ENCODE results near the gene OR1E2. TPM values are rescaled to one million over a fixed set of nuclear protein-coding genes. Genes with fewer than 3 reads are reported as not detected.
"Not testable (repeated sequence)": the region's sequence is repeated elsewhere in the genome, so short reads cannot be mapped to it uniquely, and the experiment has no call there.

The OR1E2 gene
- total and polyA plus RNA-seq, 9 donors = not detected

GRCh38 chr17:3400055-3400454 is 33.6 kb downstream of the OR1E2 start:
- 54% methylated on average over 3 of the region's 6 CpGs for WGBS (ENCODE audit: insufficient coverage)
- Histone ChIP-seq H3K27ac (ENCODE audit: low read length) (no peak overlapping the region), H3K9me3 (replicated peaks; ENCODE audit: control insufficient read depth, low read depth, low read length) (no peaks in the 10 kb centered on the region), H3K36me3 (ENCODE audit: control insufficient read depth, insufficient read depth, low read length) (no peaks in the 10 kb centered on the region), H3K4me1 (ENCODE audit: control insufficient read depth, insufficient read depth, low read length) (no peaks in the 10 kb centered on the region), H3K27me3 (ENCODE audit: control insufficient read depth, insufficient read depth, low read length) (no peaks in the 10 kb centered on the region), H3K4me3 (ENCODE audit: low read length) (no peak overlapping the region)
- DNase-seq = peak; percentile 8

- no peaks in the 10 kb centered on the region for H3K9me3 ChIP-seq (replicated peaks; ENCODE audit: control insufficient read depth, low read depth, low read length)
- DNase-seq = no peak
- H3K4me3 ChIP-seq (ENCODE audit: low read length) = no peak within 1 kb of the TSS
- no CpG with 5 or more reads among the region's 1 CpG for WGBS (ENCODE audit: insufficient coverage)
- H3K27me3 ChIP-seq (ENCODE audit: control insufficient read depth, insufficient read depth, low read length) = no peaks in the 10 kb centered on the region
- no peak within 1 kb of the TSS for H3K27ac ChIP-seq (ENCODE audit: low read length)
- no peaks in the 10 kb centered on the region for H3K36me3 ChIP-seq (ENCODE audit: control insufficient read depth, insufficient read depth, low read length)
- H3K4me1 ChIP-seq (ENCODE audit: control insufficient read depth, insufficient read depth, low read length) = no peaks in the 10 kb centered on the region
Observed at GRCh38 chr17:3398310-3398709, 35.3 kb downstream of the OR1E2 start, which contains the start of gene OR1E1. TSS of gene OR1E1 (minus strand) at chr17:3398410. CDS start at chr17:3398410, 0 bp downstream.

GRCh38 chr17:3397801-3398200 is 35.8 kb downstream of the OR1E2 start:
- H3K27ac ChIP-seq (ENCODE audit: low read length); H3K9me3 ChIP-seq (replicated peaks; ENCODE audit: control insufficient read depth, low read depth, low read length); H3K27me3 ChIP-seq (ENCODE audit: control insufficient read depth, insufficient read depth, low read length); H3K4me3 ChIP-seq (ENCODE audit: low read length); H3K36me3 ChIP-seq (ENCODE audit: control insufficient read depth, insufficient read depth, low read length); H3K4me1 ChIP-seq (ENCODE audit: control insufficient read depth, insufficient read depth, low read length): not testable (repeated sequence)
- WGBS (ENCODE audit: insufficient coverage) = 22% methylated on average over 4 of the region's 7 CpGs
- peak; percentile 2 for DNase-seq

- Histone ChIP-seq H3K9me3 (replicated peaks; ENCODE audit: control insufficient read depth, low read depth, low read length) (no peaks in the 10 kb centered on the region), H3K4me1 (ENCODE audit: control insufficient read depth, insufficient read depth, low read length) (no peaks in the 10 kb centered on the region), H3K27ac (ENCODE audit: low read length) (no peak overlapping the region), H3K27me3 (ENCODE audit: control insufficient read depth, insufficient read depth, low read length) (peaks cover 14% of the 10 kb centered on the region), H3K36me3 (ENCODE audit: control insufficient read depth, insufficient read depth, low read length) (no peaks in the 10 kb centered on the region), H3K4me3 (ENCODE audit: low read length) (no peak overlapping the region)
- DNase-seq = no peak
- WGBS (ENCODE audit: insufficient coverage) = 13% methylated on average over 1 of the region's 4 CpGs
Observed at GRCh38 chr17:3389791-3390190, 43.9 kb downstream of the OR1E2 start.

- Histone ChIP-seq H3K27me3 (ENCODE audit: control insufficient read depth, insufficient read depth, low read length) (peaks cover 14% of the 10 kb centered on the region), H3K4me1 (ENCODE audit: control insufficient read depth, insufficient read depth, low read length) (no peaks in the 10 kb centered on the region), H3K27ac (ENCODE audit: low read length) (no peak within 1 kb of the TSS), H3K9me3 (replicated peaks; ENCODE audit: control insufficient read depth, low read depth, low read length) (no peaks in the 10 kb centered on the region), H3K36me3 (ENCODE audit: control insufficient read depth, insufficient read depth, low read length) (no peaks in the 10 kb centered on the region), H3K4me3 (ENCODE audit: low read length) (no peak within 1 kb of the TSS)
- WGBS (ENCODE audit: insufficient coverage) = 25% methylated on average over 89 of the region's 92 CpGs
- DNase-seq = no peak
Observed at GRCh38 chr17:3385869-3386816, 47.5 kb downstream of the OR1E2 start, which contains the start of gene OR3A2. TSS of gene OR3A2 (minus strand) at chr17:3386308.

Other genes with a start within 250 kb of the OR1E2 start
- gene OR1A2, start 236.3 kb downstream of the OR1E2 start, total RNA-seq = not detected
- gene OR1A2, start 236.3 kb downstream of the OR1E2 start, polyA plus RNA-seq (ENCODE audit: insufficient read depth in 1 of 8, insufficient read length in 8 of 8, low replicate concordance in 1 of 8) = not detected
- gene OR1A1, start 226.2 kb downstream of the OR1E2 start, total RNA-seq = not detected
- gene OR1A1, start 226.2 kb downstream of the OR1E2 start, polyA plus RNA-seq (ENCODE audit: insufficient read depth in 1 of 8, insufficient read length in 8 of 8, low replicate concordance in 1 of 8) = under 1 TPM in 1 of 8 donors, not detected in 7; 0.10 TPM
- not detected for gene OR3A1, start 135.5 kb downstream of the OR1E2 start, total RNA-seq
- gene OR3A1, start 135.5 kb downstream of the OR1E2 start, polyA plus RNA-seq (ENCODE audit: insufficient read depth in 1 of 8, insufficient read length in 8 of 8, low replicate concordance in 1 of 8) = under 1 TPM in 3 of 8 donors, not detected in 5; 0.17 to 0.34 (median 0.18) TPM
- 0.04 TPM for gene OR3A2, start 47.5 kb downstream of the OR1E2 start, total RNA-seq
- 1 to 10 TPM in 1 of 8 donors, under 1 TPM in 5, not detected in 2; 0.11 to 2.0 (median 0.24) TPM for gene OR3A2, start 47.5 kb downstream of the OR1E2 start, polyA plus RNA-seq (ENCODE audit: insufficient read depth in 1 of 8, insufficient read length in 8 of 8, low replicate concordance in 1 of 8)
- gene OR1E1, start 35.4 kb downstream of the OR1E2 start, total RNA-seq = not detected
- gene OR1E1, start 35.4 kb downstream of the OR1E2 start, polyA plus RNA-seq (ENCODE audit: insufficient read depth in 1 of 8, insufficient read length in 8 of 8, low replicate concordance in 1 of 8) = not detected
- gene OR3A3, start 22.5 kb downstream of the OR1E2 start, total RNA-seq = not detected
- gene OR3A3, start 22.5 kb downstream of the OR1E2 start, polyA plus RNA-seq (ENCODE audit: insufficient read depth in 1 of 8, insufficient read length in 8 of 8, low replicate concordance in 1 of 8) = under 1 TPM in 5 of 8 donors, not detected in 3; 0.04 to 0.15 (median 0.07) TPM
- 0.40 TPM for gene SPATA22, start 38.0 kb upstream of the OR1E2 start, total RNA-seq
- 1 to 10 TPM in 1 of 8 donors, under 1 TPM in 7; 0.16 to 1.4 (median 0.32) TPM for gene SPATA22, start 38.0 kb upstream of the OR1E2 start, polyA plus RNA-seq (ENCODE audit: insufficient read depth in 1 of 8, insufficient read length in 8 of 8, low replicate concordance in 1 of 8)
- 3.8 TPM for gene ASPA, start 42.2 kb upstream of the OR1E2 start, total RNA-seq
- 1 to 10 TPM; 1.0 to 4.4 (median 3.0) TPM for gene ASPA, start 42.2 kb upstream of the OR1E2 start, polyA plus RNA-seq (ENCODE audit: insufficient read depth in 1 of 8, insufficient read length in 8 of 8, low replicate concordance in 1 of 8)
- 1.2 TPM for gene TRPV3, start 124.0 kb upstream of the OR1E2 start, total RNA-seq
- 1 to 10 TPM in 6 of 8 donors, under 1 TPM in 2; 0.74 to 2.4 (median 1.6) TPM for gene TRPV3, start 124.0 kb upstream of the OR1E2 start, polyA plus RNA-seq (ENCODE audit: insufficient read depth in 1 of 8, insufficient read length in 8 of 8, low replicate concordance in 1 of 8)
- 3.6 TPM for gene TRPV1, start 175.6 kb upstream of the OR1E2 start, total RNA-seq
- 1 to 10 TPM; 3.7 to 8.1 (median 5.8) TPM for gene TRPV1, start 175.6 kb upstream of the OR1E2 start, polyA plus RNA-seq (ENCODE audit: insufficient read depth in 1 of 8, insufficient read length in 8 of 8, low replicate concordance in 1 of 8)
- 8.8 TPM for gene SHPK, start 202.4 kb upstream of the OR1E2 start, total RNA-seq
- 1 to 10 TPM; 6.3 to 9.3 (median 7.5) TPM for gene SHPK, start 202.4 kb upstream of the OR1E2 start, polyA plus RNA-seq (ENCODE audit: insufficient read depth in 1 of 8, insufficient read length in 8 of 8, low replicate concordance in 1 of 8)
- gene CTNS, start 202.9 kb upstream of the OR1E2 start, total RNA-seq = 7.2 TPM
- gene CTNS, start 202.9 kb upstream of the OR1E2 start, polyA plus RNA-seq (ENCODE audit: insufficient read depth in 1 of 8, insufficient read length in 8 of 8, low replicate concordance in 1 of 8) = 10 to 100 TPM in 1 of 8 donors, 1 to 10 TPM in 7; 7.3 to 10.1 (median 8.5) TPM
- gene TAX1BP3, start 234.7 kb upstream of the OR1E2 start, total RNA-seq = 68.1 TPM
- 10 to 100 TPM; 42.6 to 80.5 (median 60.8) TPM for gene TAX1BP3, start 234.7 kb upstream of the OR1E2 start, polyA plus RNA-seq (ENCODE audit: insufficient read depth in 1 of 8, insufficient read length in 8 of 8, low replicate concordance in 1 of 8)
- gene EMC6, start 235.0 kb upstream of the OR1E2 start, total RNA-seq = 16.8 TPM
- gene EMC6, start 235.0 kb upstream of the OR1E2 start, polyA plus RNA-seq (ENCODE audit: insufficient read depth in 1 of 8, insufficient read length in 8 of 8, low replicate concordance in 1 of 8) = 10 to 100 TPM; 32.5 to 47.1 (median 38.5) TPM

Data from muscle of leg (tissue), 11 donors.